Myocyte (in vitro differentiated cells): Measurements from ENCODE around the gene STK26. TPM values are rescaled to one million over a fixed set of nuclear protein-coding genes. Genes with fewer than 3 reads are reported as not detected.
"Not testable (repeated sequence)": the region's sequence is repeated elsewhere in the genome, so short reads cannot be mapped to it uniquely, and the experiment has no call there.

Experiments used
- DNase-seq: peaks from one replicate; pipeline ENCODE4 v3.0.0-alpha.2; 2012; ENCODE audit warnings: low read depth
- total RNA-seq: library from RNA; depleted of rRNA; stranded (reverse); fragments of >200 nt; gene quantifications from 2 replicates; pipeline ENCODE4 v1.2.3, GENCODE V29; 2014

STK26 gene
- total RNA-seq, 1 donor from 2014 or later = 6.1 TPM

DNA sequence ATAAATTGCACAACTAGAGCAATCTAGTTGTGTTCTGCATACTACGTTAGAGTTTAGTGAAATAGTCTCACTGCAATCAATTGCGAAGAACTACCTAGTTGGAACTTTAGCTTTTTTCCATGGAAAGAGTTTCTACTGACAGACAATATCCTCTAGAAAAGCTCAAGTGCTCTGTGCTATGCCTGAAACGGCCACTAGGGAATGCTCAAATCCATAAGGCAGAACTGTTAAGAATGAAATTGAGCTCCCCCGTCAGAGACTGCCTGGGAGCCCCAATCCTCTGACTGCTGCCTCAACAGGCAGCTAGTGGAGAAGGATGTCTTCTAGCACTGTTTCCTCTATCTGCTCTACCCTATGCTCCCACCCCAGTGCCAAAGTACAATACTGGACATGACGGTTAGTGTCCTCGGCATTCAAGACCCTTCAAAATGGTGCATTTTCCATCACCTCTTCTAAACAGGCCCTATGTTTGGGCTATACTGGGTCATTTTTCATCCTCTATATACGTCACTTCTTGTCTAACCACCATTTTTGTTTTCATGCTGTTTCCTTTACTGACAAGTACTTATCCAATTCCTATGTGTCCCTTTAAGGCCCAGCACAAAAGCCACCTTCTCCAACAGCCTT, 69.5 kb downstream of the STK26 start:
- DNase-seq = peak; percentile 68

- DNase-seq = no peak
Observed at GRCh38 chrX:132093239-132093860, 70.2 kb downstream of the STK26 start.

DNA sequence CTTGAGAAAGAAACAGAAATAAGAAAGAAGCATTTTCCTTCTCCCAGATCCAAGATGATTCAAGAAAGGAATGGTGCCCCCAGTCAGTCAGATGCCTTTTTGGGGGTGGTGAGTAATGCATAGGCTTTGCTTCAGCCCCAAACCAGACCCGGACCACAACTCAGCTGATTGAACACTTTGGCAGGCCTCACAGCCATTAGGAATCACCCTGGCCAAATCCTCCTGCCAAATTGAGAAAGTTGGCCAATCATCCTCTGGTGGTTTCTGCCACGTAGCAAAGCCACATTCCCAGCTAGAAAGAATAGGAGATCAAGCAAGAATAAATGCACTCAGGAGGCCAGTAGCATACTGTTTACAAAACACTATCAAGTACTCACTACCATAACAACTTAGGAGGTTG, 71.1 kb downstream of the STK26 start:
- DNase-seq = peak; percentile 41

- not testable (repeated sequence) for DNase-seq
Observed at GRCh38 chrX:132098704-132099103, 75.6 kb downstream of the STK26 start.

- no peak for DNase-seq
Observed at GRCh38 chrX:132101206-132101605, 78.1 kb downstream of the STK26 start.

DNA sequence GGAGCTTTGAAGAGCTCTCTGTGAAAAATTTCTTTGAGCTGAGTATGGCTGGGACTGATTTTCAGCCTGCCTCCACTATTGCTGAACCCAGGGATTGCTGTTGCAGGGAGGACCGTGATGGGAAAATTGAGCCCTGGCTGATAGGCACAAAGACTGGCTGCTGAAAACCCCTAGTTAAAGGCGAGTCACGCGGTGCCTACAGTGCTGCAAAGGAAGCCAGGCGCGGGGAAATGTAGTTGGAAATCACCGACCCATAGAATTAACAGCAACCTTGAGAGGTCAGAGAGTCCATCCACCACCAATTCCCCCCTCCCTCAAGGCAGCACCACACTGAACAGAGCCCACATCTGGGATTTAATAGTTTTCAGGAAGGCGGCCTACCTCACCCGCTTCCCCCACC, 78.7 kb downstream of the STK26 start:
- no peak for DNase-seq

- DNase-seq = no peak
Observed at GRCh38 chrX:132107291-132107690, 84.2 kb downstream of the STK26 start.

GRCh38 chrX:132114607-132115006, 91.5 kb downstream of the STK26 start:
- no peak for DNase-seq

DNA sequence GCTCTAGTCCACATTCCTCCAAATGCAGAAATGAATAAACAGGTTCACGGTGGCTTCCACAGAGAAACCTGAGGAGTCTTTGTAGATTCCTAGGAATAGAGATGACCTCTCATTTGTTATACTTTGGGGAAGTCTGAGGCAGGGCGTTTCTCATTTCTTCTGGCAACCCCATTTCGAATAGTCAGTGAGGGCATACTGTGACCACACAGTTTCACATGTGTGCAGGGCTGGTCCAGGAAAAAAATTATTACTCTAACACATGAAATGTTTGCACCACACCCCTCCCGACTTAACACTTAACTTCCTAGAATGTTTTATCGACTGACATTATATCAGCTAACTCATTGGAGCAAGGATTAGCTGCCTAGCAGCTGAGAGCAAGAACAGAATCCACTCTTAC, 92.7 kb downstream of the STK26 start:
- no peak for DNase-seq

DNA sequence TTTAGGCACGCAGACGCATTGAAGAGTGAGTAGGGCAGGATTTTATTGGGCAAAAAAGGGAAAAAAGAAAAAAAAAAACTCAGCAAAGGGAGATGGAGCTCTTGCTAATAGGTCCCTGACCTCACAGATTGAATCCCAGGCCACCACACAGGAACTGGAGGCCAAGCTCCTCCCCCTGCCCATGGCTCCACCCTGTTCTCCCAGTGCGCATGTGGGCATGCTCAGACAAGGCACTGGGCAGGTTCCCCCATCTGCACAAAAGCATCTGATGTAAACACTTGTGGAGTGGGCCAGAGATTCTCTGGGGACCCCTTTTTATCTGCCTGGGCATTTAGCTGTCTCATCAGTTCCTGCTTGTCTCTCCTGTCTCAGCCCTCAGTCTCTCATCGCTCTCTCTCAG, 95.3 kb downstream of the STK26 start:
- no peak for DNase-seq

- no peak for DNase-seq
Observed at GRCh38 chrX:132119283-132119682, 96.2 kb downstream of the STK26 start.

DNA sequence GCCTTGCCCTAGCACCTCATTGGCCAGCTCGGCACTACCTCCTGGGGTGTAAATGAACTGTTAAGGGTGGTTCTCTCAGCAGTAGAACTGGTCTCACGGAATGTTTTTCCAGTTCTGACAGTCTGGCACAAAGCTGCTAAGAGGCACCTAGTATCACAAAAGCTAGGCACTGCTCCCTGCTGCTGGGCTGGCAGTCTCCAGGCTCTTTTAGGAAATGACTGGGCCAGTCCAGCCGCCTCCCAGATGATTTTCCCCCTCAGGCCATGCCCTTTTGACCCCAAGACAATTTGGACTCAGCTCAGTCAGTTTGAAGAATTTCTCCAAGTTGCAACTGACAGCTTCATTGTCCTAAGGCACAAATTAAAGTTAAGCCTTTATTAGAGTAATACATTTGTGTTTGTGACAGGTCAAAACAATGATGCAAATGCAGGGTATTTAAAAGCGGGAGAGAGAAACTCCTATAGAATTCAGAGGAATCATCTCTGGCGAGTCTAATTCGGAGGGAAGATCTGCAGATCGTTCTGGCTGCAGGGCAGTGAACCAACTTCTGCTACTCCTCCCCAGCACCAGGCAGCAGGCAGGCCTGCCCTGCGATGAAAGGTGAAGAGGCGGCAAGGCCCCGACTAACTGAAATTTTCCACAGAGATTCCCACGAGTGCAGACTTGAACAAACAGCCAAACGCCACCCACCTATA, 96.9 kb downstream of the STK26 start:
- DNase-seq = no peak

- DNase-seq = no peak
Observed at GRCh38 chrX:132120913-132121312, 97.8 kb downstream of the STK26 start.

Other genes starting within 250 kb of the STK26 start
- 0.10 and 0.45 TPM in 2 replicates for gene FRMD7, start 104.7 kb downstream of the STK26 start, total RNA-seq
- 19.3 and 21.1 TPM in 2 replicates for gene RAP2C, start 196.1 kb downstream of the STK26 start, total RNA-seq